GM23248 (cell line): ENCODE data around the gene PDGFD.

ENCODE experiments used
- EZH2 ChIP-seq: fragments of 200-600 bp; sonication (generic); IDR thresholded peaks from 2 replicates; pipeline ENCODE4 v1.6.1; 2018; ENCODE audit warnings: antibody characterized with exemption, mild to moderate bottlenecking; ENCODE audit not compliant: insufficient read depth, poor library complexity, severe bottlenecking
- EZH2phosphoT487 ChIP-seq: fragments of 200-600 bp; sonication (generic); IDR thresholded peaks from 2 replicates; pipeline ENCODE4 v1.6.1; 2018; ENCODE audit warnings: antibody characterized with exemption, moderate library complexity, mild to moderate bottlenecking, low read depth; ENCODE audit not compliant: insufficient read depth

DNA sequence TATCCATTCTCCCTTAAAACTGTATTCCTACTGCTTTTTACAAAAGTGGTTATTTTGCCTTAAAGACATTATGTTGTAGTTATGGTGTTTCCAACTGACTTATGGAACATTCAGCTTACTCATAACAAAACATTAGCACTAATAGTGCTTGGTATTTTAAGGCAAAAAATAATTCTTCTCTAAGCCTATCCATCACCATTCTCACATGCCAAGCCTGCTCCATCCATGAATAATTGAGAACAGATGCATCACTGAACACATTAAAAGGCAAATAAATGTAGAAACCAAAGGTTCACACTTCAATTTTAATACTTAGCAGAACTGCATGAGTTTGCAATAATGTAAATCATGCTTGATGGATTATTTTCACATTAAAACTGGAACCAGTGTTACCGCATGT is 169.9 kb downstream of the PDGFD start:
- TF ChIP-seq EZH2phosphoT487 = no peak
- TF ChIP-seq EZH2 = no peak
